DOHH2 (cell line): ENCODE results near the gene TNFRSF4.
A peak's percentile ranks its signal among the peaks of the same experiment; 100 is the strongest.

Experiments
- H3F3A ChIP-seq: fragments of 200-600 bp; sonication (generic), shearing (Covaris generic); 2 replicates; pipeline ENCODE4 v1.6.0; 2016; ENCODE audit warnings: antibody characterized with exemption, mild to moderate bottlenecking; ENCODE audit not compliant: control insufficient read depth, insufficient read depth
- H3K27ac ChIP-seq: fragments of 200-600 bp; sonication (generic); 2 replicates; pipeline ENCODE4 v1.5.1; 2014; ENCODE audit warnings: low read depth, mild to moderate bottlenecking, low read length, moderate library complexity
- H3K27me3 ChIP-seq: fragments of 200-600 bp; sonication (generic); 2 replicates; pipeline ENCODE4 v1.6.1; 2014; ENCODE audit warnings: mild to moderate bottlenecking, low read length, mixed read lengths; ENCODE audit not compliant: control insufficient read depth
- H3K36me3 ChIP-seq: fragments of 200-600 bp; sonication (generic); 2 replicates; pipeline ENCODE4 v1.6.1; 2014; ENCODE audit warnings: mild to moderate bottlenecking, low read length, moderate library complexity, mixed read lengths; ENCODE audit not compliant: control insufficient read depth
- H3K4me1 ChIP-seq: fragments of 200-600 bp; sonication (generic); 2 replicates; pipeline ENCODE4 v1.6.1; 2014; ENCODE audit warnings: mild to moderate bottlenecking, low read length, mixed read lengths; ENCODE audit not compliant: control insufficient read depth
- H3K4me2 ChIP-seq: fragments of 200-600 bp; sonication (generic); 2 replicates; pipeline ENCODE4 v1.6.0; 2014; ENCODE audit warnings: mild to moderate bottlenecking, low read length, moderate library complexity
- H3K4me3 ChIP-seq: fragments of 200-600 bp; sonication (generic); 2 replicates; pipeline ENCODE4 v1.5.1; 2014; ENCODE audit warnings: mild to moderate bottlenecking, low read length, mixed read lengths
- H3K79me2 ChIP-seq: fragments of 200-600 bp; sonication (generic); 2 replicates; pipeline ENCODE4 v1.6.1; 2014; ENCODE audit warnings: mild to moderate bottlenecking, low read length, mixed read lengths; ENCODE audit not compliant: control insufficient read depth
- H3K9me2 ChIP-seq: fragments of 200-600 bp; sonication (generic); replicated peaks from 2 replicates; pipeline ENCODE4 v1.6.1; 2014; ENCODE audit warnings: mild to moderate bottlenecking, low read length, mixed read lengths; ENCODE audit not compliant: control insufficient read depth
- H3K9me3 ChIP-seq: fragments of 200-600 bp; sonication (generic); 2 replicates; pipeline ENCODE4 v1.6.1; 2014; ENCODE audit warnings: antibody characterized with exemption, low read length, mixed read lengths; ENCODE audit not compliant: control insufficient read depth, insufficient read depth
- H4K20me1 ChIP-seq: fragments of 200-600 bp; sonication (generic); 2 replicates; pipeline ENCODE4 v1.6.0; 2014; ENCODE audit warnings: low read depth, mild to moderate bottlenecking, antibody characterized with exemption, low read length, moderate library complexity; ENCODE audit not compliant: control insufficient read depth, insufficient read depth
- CTCF ChIP-seq: fragments of 200-600 bp; sonication (generic); IDR thresholded peaks from one replicate; pipeline ENCODE4 v1.5.1; 2014; ENCODE audit warnings: antibody characterized with exemption, mild to moderate bottlenecking, low read depth, low read length; ENCODE audit not compliant: poor library complexity, severe bottlenecking
- EZH2phosphoT487 ChIP-seq: fragments of 200-600 bp; sonication (generic); IDR thresholded peaks from 2 replicates; pipeline ENCODE4 v1.6.1; 2017; ENCODE audit warnings: borderline replicate concordance, mild to moderate bottlenecking, antibody characterized with exemption, low read length, moderate library complexity, mixed read lengths

TNFRSF4 gene

GRCh38 chr1:1236176-1236763, 22.3 kb upstream of the TNFRSF4 start:
- Histone ChIP-seq H3K4me3 (no peak overlapping the region), H3K36me3 (peaks cover 19% of the 10 kb centered on the region), H4K20me1 (no peaks in the 10 kb centered on the region), H3K4me1 (peaks cover 16% of the 10 kb centered on the region), H3K9me2 (no peaks in the 10 kb centered on the region), H3K9me3 (no peaks in the 10 kb centered on the region), H3F3A (no peaks in the 10 kb centered on the region), H3K4me2 (no peak overlapping the region), H3K27me3 (peaks cover 11% of the 10 kb centered on the region), H3K27ac (no peak overlapping the region), H3K79me2 (peaks cover 38% of the 10 kb centered on the region)
- TF ChIP-seq EZH2phosphoT487 (no peak), CTCF (no peak)

GRCh38 chr1:1235016-1235744, 21.2 kb upstream of the TNFRSF4 start:
- H3K27ac ChIP-seq = no peak overlapping the region
- no peak overlapping the region for H3K4me2 ChIP-seq
- peaks cover 49% of the 10 kb centered on the region for H3K79me2 ChIP-seq
- H3K27me3 ChIP-seq = peaks cover 11% of the 10 kb centered on the region
- H3K4me3 ChIP-seq = no peak overlapping the region
- H3F3A ChIP-seq = no peaks in the 10 kb centered on the region
- TF ChIP-seq EZH2phosphoT487 = no peak
- TF ChIP-seq CTCF = no peak
- peaks cover 22% of the 10 kb centered on the region for H3K4me1 ChIP-seq
- no peaks in the 10 kb centered on the region for H3K9me2 ChIP-seq
- no peaks in the 10 kb centered on the region; the same call in 1 of the 2 replicates for H4K20me1 ChIP-seq
- no peaks in the 10 kb centered on the region for H3K9me3 ChIP-seq
- H3K36me3 ChIP-seq = peaks cover 24% of the 10 kb centered on the region

DNA sequence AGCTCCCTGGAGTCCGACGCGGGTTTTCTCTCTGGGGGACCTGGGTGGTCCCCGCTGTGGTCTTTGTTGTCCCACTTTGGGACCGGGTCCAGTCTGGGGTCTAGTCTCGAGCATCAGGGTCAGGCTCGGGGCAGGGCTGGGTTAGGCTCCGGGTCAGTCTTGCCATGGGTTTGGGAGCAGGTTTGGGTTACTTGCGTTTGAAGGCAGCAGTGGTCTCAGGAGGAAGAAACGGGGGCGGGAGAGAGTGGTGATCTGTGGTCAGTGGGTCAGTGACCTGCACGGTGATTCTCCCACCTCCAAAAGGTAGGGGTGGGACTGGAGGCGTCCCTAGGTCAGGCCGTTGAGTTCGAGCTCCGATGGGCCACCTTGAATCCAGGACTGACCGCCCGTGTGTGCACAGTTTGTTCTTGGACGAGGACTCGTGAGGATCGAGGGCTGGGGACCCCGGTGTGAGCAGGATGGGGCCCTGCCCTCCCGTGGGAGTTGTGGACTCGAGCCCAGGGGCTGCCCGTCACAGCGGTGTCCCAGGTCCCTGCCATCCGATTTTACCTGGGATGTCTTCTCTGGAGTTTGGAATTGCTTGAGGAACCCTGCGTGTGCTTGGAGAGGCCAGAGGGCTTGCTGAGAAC, 20.3 kb upstream of the TNFRSF4 start:
- peak overlapping the region; percentile 82; the same call in 1 of the 2 replicates for H3K4me2 ChIP-seq
- H3K27ac ChIP-seq = no peak overlapping the region
- H3F3A ChIP-seq = no peaks in the 10 kb centered on the region
- H4K20me1 ChIP-seq = no peaks in the 10 kb centered on the region; the same call in 1 of the 2 replicates
- H3K27me3 ChIP-seq = peaks cover 8% of the 10 kb centered on the region
- H3K9me3 ChIP-seq = no peaks in the 10 kb centered on the region
- TF ChIP-seq EZH2phosphoT487 (no peak), CTCF (no peak)
- H3K36me3 ChIP-seq = peaks cover 33% of the 10 kb centered on the region
- H3K9me2 ChIP-seq = no peaks in the 10 kb centered on the region
- peaks cover 27% of the 10 kb centered on the region for H3K4me1 ChIP-seq
- H3K4me3 ChIP-seq = no peak overlapping the region
- peaks cover 57% of the 10 kb centered on the region for H3K79me2 ChIP-seq
